ENCODE data around the gene UBAP2L.

UBAP2L gene

GRCh38 chr1:154220071-154220969 is at the start of gene UBAP2L:
UBAP2L (plus strand) TSS chr1:154220955; CDS start chr1:154225124, 4,169 bp downstream.
- ATAC-seq, result peak; percentile 91

GRCh38 chr1:154171223-154171583 is 49.6 kb upstream of the UBAP2L start:
- ATAC-seq, result peak; percentile 4 to 5

GRCh38 chr1:154171880-154172279 is 48.9 kb upstream of the UBAP2L start:
- ATAC-seq, result no peak

- ATAC-seq, result no peak
Observed at GRCh38 chr1:154174654-154175053, 46.1 kb upstream of the UBAP2L start.

GRCh38 chr1:154176337-154176736 is 44.4 kb upstream of the UBAP2L start:
- no peak for ATAC-seq

GRCh38 chr1:154178013-154178412 is 42.7 kb upstream of the UBAP2L start:
- ATAC-seq, result no peak

- ATAC-seq, result no peak
Observed at GRCh38 chr1:154178911-154179811, 41.6 kb upstream of the UBAP2L start.

- no peak for ATAC-seq
Observed at GRCh38 chr1:154179946-154180687, 40.6 kb upstream of the UBAP2L start.

- ATAC-seq, result no peak
Observed at GRCh38 chr1:154181944-154182343, 38.8 kb upstream of the UBAP2L start.

- ATAC-seq, result peak; percentile 65 to 66
Observed at GRCh38 chr1:154182344-154183045, 38.3 kb upstream of the UBAP2L start.

- ATAC-seq, result peak; percentile 88 to 90
Observed at GRCh38 chr1:154183046-154183915, 37.5 kb upstream of the UBAP2L start.

GRCh38 chr1:154186177-154186576 is 34.6 kb upstream of the UBAP2L start:
- peak in 1 of 2 donors; percentile 5 for ATAC-seq

- no peak for ATAC-seq
Observed at GRCh38 chr1:154186852-154187501, 33.8 kb upstream of the UBAP2L start.

GRCh38 chr1:154190550-154190949 is 30.2 kb upstream of the UBAP2L start:
- ATAC-seq, result no peak

- no peak for ATAC-seq
Observed at GRCh38 chr1:154191990-154192461, 28.7 kb upstream of the UBAP2L start, which contains the start of gene TPM3. TPM3 (minus strand) TSS chr1:154192100; CDS start chr1:154192018, 82 bp downstream.

GRCh38 chr1:154192476-154192875 is 28.3 kb upstream of the UBAP2L start:
- ATAC-seq, result no peak

- ATAC-seq, result no peak
Observed at GRCh38 chr1:154193821-154194220, 26.9 kb upstream of the UBAP2L start.

- peak in 1 of 2 donors; percentile 72 for ATAC-seq
Observed at GRCh38 chr1:154198756-154199562, 21.8 kb upstream of the UBAP2L start.

- no peak for ATAC-seq
Observed at GRCh38 chr1:154199563-154199879, 21.2 kb upstream of the UBAP2L start.

All from activated CD4-positive, CD25-positive, alpha-beta regulatory T cell treated with anti-CD3 and anti-CD28 coated beads, Interleukin-2, amount 50 U/mL, for 24 hours (primary cell).